Right forelimb (tissue), 1 donor: ENCODE data around the gene CCNY.

Experiments
- DNase-seq: peaks from one replicate; pipeline ENCODE4 v3.0.0-alpha.2; 2018

CCNY gene

DNA sequence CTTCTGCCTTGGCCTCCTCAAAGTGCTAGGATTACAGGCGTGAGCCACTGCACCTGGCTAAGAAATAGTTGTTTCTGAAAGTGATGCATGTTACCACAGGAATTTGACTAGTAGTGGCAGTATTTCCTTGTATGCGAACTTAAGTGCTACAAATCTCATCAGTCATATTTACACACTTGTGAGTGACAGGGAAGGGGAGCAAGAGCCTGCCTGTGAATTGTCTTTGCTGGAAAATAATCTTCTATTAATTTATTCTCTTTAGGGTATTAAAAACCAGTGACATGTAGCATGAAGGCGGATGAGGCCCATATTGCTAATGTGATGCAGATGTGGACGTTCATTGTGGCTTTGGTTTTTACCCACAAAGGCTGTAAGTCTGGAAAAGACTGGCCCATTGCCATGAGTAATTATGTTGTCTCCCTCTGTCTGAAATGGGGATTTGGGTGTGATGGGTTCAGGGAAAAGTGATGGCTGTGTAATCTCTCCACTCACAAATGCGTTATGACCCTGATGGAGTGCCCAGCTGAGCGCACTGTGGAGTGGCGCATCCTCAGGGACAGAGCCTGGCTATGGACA lies 97.6 kb downstream of the CCNY start:
- no peak for DNase-seq

DNA sequence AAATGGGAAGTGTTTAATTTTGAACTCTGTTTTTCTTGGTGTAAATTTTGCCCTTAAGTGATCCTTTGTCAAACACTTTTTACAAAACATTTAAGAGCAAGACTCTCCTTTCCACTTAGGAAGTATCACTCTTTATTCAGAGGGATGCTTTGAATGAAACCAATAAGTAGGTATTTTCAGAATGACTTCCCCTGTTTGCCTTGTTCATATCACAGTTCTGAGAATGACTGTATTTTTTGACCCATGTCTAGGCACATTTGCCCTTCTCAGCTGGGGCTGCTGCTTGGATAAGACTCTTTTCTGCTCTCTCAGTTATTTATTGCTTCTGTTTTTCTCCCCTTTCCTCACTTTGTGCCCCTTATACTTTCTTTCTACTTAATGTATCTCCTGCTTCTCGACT lies 98.2 kb downstream of the CCNY start:
- DNase-seq, result no peak

DNA sequence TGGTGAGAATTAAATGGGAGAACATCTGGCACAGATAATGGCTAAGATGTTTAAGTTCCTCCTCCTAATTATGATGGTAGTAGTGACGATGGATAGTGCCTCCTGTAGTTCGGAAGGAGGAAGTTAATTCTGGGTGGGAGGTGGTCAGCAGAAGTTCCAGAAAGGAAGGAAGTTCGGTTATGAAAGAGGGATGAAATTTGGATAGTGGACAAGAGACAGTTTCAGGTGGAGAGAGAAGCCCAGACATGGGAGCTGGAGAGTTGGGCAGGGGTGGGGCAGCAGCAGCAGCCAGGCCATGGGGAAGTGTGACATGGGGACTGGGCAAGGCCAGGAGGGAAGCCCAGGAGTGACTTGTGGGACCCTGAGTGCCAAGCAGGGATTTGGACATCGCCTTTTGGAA lies 99.5 kb downstream of the CCNY start:
- no peak for DNase-seq

DNA sequence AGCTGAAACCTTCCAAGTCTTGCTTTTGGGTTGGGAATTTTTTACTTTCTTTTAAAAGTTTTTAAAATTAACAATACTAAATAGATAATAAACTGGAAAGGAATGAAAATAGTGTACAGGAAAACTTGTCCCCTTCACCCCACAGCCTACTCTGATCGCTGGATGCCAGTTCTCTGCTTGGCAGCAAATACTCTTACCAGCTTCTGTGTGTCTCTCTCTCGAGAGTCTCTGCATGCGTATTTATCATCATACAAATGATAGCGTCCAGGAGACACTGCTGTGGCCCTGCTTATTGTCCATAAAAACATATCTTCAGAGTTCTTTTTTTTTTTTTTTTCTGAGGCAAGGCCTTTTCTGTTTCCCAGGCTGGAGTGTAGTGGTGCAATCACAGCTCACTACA lies 101.5 kb downstream of the CCNY start:
- DNase-seq, result no peak

DNA sequence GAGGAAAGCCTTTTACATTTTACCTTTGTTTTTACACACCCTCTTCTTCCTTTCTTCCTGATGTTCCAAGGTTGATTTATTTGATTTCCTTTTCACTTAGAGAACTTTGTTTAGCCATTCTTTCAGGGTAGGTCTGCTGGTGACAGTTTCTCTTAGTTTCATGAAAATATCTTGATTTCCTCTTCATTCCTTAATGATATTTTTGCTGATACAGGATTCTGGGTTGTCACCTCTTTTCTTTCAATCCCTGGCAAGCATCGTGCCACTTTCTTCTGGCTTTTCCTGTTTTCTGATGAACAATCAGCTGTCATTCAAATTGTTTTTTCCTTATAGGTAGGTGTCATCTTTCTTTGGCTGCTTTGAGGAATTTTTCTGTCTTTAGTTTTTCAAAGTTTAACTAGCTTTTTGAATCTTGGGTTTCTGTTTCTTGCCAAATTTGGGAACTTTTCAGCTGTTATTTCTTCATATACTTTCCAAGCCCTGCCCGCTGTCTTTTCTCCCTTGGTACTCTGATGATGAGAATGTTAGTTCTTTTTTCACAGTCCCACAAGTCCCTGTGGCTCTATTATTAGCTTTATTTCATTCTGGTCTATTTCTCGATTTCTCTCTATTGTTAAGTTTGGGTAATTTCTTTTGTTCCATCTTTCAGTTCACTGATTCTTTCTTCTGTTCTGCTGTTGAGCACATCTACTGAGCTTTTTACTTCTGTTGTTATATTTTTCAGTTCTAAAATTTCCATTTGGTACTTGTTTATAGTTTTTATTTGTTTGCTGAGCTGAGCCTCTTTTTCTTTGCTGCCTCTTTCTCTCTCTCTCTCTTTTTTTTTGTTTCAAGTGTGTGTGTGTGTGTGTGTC lies 102.6 kb downstream of the CCNY start:
- no peak for DNase-seq

DNA sequence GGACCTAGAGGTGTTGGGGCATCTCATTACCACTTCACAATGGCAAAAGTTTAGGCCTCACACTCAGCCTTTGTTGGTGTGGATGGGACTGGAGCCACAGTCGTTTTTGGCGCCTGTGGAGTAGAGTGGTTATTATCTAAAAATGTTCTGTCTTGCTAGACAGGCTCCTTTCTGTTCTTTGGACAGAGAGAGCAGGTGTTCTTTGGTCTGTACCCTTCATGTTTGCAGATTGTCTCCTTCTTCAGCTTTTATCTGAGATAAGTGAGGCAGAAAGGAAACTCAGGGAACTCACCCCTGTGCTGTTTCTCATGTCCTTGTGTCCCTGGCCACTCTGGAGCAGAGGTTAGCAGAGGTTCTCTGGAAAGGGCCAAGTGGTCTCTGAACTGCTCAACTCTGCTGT lies 103.7 kb downstream of the CCNY start:
- no peak for DNase-seq

DNA sequence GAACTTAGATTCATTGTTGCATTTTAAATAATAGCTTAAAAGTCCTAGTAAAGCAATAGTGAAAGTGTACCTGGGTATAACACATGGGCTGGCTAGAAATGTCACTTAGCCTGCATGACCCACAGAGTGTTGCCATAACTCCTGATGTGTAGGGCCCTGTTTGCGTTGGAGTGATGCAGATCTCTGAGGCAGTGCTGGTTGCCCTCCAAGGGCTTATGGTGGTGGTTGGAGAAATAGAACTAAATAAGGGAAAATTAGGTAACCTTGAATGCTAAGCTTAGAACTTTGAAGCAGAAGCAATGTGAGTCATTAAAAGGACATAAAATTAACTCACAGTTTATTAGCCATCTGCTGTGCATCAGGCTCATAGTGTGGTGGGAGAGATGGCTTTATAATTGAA lies 105.7 kb downstream of the CCNY start:
- DNase-seq, result no peak

DNA sequence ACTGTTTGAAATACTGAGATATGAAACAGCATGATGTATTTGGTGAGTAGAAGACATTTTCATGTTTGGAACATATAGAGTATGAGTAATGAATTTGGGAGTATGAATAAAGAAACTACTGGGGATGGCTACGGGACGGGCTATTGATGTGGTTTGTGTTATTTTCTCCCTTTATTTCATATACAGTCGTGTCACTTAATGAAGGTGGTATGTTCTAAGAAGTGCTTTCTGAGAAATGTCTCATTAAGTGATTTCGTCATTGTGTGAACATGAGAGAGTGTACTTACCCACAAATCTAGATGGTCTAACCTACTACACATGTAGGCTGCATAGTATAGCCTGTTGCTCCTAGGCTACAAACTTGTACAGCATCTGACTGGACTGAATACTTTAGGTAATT lies 106.3 kb downstream of the CCNY start:
- no peak for DNase-seq

DNA sequence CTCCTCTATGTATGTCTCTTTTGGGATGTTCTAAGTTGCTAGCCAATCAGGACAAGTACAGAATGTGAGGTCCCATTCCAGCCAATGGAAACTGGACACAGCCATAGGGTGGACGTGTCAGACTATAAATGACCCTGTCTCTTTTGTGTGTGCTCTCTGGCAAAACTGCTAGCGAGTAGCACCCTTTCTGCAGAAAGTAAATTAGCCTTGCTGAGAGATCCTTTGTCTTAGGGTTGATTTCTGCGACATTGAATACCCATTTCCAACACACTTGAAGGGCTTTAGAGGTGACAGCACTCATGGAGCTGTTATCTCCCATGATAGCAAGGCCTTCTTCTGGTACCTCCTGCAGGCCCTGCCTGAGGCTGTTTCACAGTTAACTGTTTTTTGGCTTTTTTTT lies 107.5 kb downstream of the CCNY start:
- no peak for DNase-seq

DNA sequence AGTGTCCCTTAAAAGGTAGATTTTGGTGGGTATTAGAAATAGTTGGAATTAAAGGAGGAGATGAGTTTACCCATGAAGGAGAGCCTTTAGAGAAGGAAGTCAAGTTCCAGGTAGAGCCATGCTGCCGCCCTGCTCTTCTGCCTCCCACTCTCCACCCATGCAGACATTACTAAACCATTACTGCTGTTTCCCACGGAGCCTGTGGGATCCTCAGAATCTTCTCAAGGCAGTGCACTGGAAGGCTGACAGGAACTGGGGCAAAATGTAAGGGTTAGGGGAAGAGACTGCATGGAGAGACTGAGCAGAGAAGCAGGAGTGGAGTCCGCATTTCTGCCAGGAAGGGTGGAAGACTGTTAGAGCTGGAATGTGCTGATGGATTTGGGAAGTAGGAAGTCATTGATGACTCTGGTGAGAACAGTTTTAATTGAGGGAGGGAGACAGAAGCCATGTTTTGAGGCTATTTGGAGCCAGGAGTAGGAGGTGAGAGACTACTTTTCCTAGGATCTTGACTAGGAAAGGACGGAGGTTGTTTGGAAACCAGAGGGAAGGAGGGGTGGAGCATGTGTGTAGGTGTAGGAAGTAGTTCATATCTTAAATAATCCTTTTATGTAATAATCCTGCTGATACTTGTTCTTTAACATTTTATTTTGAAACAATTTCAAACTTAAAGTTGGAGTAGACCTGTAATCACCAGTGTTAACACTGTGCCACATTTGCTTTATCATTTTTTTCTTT lies 109.0 kb downstream of the CCNY start:
- no peak for DNase-seq

DNA sequence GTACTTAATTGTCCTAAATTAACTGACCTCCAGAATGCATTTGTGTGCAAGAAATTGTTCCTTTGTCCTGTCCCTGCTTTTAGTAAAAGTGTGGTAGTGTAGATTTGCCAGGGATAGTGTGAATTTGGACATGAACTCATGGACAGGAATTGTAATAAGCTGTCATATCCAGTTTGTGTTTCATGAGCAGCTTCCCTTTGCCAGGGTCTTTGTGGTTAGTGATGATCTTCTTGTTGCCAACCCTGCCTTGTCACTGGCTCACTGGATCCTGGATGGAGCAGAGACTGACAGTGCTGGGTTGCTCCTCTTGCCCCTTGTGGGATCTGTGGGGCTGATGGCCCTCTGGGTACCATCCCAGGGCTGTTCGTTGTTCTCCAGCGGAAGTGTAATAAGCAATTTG lies 110.1 kb downstream of the CCNY start:
- DNase-seq, result no peak

DNA sequence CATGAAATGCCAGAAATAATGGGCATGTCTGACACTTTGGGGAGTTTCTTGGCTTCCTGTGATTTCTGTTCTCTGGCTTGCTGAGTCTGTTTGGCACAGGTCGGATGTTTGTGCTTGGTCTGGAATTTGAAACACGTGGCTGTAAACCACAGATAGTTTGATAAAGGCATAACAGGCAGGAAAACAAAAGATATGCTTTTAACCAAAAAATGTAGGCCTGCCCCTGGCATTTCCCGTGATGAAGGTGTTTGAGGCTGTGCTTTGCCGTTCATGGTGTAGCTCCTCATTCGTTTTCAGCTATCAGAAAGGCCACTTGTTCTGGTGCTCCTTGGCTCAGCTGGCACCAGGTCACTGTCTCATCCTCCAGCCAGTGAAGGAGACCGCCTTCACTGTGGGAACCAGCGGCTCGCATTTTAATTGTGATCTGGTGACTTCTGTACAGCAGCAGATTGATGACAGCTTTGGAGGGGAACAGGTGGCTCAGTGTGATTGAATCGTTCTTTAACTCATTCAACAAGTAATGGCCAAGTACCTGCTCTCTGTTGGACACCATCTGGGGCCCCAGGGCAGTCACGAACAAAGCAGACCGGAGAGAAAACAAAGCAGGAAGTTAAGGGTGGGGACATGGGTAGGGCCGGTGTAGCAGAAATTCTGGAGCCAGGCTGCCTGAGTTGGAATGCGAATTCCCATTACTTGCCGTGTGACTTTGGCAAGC lies 111.5 kb downstream of the CCNY start:
- DNase-seq, result no peak

DNA sequence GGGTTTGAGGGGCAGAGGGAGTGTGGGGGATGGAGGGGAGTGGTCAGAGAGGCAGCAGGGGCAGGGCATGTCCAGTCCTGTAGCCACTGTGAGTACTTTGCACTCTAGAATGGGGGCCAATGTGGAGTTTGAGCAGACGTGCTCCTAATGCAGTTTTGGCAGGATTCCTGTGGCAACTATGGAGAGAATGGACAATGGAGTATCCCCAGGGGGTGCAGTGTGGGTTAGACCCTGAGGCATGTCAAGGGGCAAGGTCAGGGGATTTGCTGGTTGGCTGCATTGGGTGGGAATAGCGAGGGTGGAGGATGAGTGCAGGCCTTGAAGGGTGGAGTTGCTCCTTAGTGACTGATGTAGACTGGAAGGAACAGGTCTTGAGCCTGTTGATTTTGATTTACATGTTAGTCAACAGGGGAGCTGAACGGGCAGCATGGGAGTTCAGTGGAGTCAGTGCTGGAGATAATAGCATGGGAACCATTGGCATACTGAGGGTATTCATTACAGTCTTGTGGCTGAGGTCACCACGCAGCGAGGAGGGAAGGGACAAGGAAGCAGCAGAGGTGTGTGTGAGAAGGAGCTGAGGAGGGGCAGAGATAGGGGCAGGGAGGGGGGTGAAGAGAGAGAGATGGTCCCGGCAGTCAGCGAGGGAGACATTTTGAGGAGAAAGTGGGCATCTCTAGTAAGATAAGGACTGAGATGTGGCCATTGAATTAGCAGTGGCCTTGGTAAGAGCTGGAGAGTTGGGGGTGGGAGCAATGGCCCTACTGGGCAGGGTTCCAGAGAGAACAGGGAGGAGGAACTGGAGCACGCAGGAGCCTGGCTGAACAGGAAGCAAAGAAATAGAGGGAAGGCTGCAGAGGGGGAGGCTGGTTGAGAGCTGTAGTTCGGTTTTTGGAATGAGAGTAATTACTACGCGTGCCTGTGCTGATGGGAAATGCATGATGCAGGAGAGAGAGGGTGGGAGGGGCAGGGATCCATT lies 112.7 kb downstream of the CCNY start:
- no peak for DNase-seq

DNA sequence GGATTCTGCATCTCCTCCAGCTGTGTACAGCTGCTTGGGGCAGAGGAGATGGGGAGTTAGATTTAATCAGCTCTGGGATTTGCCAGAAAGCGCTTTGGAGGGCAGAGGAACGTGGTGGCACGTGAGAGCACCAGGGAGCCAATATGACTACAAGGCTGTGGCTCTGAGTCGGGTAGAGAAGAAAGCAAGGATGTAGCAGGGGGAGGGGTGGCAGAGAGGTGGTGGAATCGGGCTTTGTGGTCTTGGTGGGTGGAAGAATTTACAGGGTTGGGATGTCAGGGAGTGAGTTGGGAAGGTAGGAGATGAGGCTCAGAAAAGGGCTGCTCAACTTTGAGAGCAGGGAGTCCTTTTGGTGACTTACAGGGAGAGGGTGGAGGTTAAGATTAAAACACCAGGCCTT lies 113.6 kb downstream of the CCNY start:
- no peak for DNase-seq

DNA sequence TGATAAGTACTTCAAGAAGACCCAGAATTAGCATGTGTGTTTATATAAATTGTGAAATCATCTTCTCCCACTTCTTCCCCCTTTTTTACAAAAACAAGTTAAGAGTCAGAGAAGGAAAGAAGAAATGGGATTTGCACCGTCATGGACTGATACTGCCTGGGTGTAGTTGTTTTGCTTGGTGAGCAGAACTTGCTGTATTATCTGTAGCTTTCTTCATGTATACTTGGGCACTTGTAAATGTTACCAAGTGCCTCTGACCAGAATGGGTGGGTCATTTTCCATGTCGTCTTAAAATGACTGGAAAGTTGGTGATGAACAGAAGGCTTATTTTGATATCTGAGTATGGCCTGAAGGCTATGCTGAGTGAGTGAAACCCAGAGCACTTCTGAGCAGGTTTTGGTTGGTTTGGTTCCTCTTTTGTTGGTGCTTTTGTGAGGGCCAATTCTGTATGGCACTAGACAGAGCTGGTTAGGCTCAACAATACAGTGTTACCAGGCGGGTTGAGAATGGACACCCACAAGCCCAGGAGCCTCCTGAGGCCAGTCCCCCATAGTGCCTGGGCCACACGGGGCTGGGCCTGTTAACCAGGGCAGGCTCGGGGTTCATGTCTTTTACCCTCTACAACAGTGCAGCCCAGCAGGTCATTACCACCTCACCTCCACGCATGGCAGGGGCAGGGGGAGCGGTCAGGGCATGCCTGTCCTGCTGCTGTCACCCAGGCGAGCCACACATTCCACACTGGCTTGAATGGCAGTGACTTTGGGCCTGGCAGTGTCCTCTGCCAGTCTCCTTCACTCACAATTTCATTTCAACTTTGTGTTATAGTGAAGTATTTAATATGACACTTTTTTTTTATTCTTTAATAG lies 115.1 kb downstream of the CCNY start:
- no peak for DNase-seq

DNA sequence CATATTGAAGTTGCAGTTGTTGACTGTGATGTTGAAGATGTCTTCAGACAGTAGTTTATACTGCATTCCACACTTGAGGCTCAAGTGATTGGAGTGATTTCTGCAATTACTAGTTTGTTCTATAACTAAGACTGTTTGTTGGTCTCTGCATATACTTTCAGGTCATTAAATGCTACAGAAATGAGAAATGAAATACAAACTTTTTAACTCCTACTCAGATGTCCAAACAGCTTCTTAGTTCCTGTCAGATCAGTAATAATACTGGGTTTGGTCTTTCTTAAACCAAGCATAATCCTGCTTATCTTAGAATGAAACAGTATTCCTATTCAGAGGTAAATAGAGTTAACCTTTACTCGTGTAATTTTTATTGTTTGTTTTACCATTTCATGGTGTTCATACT lies 115.9 kb downstream of the CCNY start:
- DNase-seq, result no peak

DNA sequence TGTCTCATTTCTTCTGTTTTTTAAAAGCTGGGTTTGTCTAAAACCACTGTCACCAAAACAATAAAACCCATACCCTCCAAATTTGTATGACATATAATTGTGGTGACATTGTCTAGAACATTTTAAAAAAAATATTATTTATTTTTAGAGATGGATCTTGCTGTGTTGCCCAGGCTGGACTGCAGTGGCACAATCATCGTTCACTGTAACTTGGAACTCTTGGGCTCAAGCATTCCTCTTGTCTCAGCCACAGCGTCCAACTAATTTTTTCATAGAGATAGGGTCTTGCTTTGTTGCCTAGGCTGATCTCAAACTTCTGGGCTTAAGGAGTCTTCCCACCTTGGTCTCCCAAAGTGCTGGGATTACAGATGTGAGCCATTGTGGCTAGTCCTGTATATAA lies 116.5 kb downstream of the CCNY start:
- DNase-seq, result no peak

DNA sequence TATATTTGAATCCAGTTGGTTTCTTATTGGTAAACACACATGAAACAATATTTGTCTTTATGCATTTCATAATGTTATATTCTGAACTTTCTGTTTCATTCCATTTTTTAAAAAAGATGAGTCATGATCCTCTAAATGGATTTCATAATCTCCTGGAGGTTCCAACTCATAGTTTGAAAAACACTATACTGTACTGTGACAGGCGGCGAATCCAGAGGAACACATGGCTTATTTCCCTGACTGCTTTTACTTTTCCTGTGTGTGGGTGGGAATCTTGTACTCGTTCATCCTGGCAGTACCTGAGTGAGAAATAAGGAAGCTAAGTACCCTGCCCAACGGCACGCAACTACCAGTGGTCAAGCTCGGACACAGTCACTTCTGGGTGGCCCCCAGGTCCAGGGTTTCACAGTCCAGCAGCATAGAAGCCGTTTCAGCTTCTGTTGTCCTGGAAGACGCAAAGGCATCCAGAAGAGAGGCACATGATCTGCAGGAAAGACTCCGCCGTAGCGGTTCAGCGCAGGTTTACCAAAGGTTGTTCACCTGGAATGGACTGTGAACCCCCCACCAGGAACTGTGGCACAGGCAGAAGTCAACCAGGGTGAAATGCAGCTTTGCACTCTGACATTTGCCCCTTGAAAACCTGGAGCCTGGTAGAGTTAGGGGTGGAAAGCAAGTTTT lies 117.7 kb downstream of the CCNY start:
- DNase-seq, result no peak

DNA sequence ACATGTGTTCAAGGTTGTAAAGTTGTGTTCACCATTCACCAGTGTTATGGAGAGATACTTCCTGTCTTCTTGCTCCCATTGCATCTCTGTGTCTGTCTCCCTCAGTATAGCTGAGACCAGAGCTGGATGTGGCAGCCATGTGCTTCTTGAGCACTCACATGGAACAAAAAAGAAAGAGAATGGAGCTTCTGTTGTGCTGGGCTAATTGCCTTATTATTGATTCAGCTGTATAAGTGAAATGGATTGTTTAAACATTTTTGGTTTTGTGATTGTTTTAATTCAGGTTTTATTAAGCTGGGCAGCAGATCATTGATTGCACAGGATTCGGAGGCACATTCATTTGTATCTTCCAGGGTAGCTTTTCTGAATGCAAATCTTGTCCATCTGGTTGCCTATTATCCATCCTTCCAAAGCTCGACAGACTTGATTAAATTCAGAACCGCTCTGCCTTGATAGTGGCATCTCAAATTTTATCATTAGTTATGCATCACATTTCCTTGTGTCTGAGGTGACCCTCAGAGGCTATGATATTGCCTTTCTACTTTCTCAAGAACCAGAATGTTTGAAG lies 119.9 kb downstream of the CCNY start:
- DNase-seq, result no peak

DNA sequence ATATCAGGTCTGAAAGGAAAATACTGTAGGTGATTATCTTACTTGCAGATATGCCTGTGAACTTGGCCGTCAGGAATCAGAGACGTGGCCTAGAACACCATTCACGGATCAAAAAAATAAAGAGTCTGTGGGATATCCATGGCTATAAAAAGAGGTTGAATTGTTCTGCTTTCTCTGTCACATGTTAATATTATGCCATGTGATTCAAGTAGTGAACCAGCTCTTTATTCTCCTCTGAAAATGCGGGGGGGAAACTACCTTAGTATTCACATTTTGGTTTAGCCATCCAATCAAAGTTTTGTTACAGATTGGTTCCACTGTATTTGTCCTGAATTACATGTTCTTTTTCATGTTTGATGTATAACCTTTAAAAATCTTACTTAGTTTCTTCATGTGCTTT lies 120.5 kb downstream of the CCNY start:
- no peak for DNase-seq
